Measurements from ENCODE around the gene GPHB5. TPM values are rescaled to one million over a fixed set of nuclear protein-coding genes. Genes with fewer than 3 reads are reported as not detected.

The GPHB5 gene
- total RNA-seq, 4 donors from 2014 or later = not detected

DNA sequence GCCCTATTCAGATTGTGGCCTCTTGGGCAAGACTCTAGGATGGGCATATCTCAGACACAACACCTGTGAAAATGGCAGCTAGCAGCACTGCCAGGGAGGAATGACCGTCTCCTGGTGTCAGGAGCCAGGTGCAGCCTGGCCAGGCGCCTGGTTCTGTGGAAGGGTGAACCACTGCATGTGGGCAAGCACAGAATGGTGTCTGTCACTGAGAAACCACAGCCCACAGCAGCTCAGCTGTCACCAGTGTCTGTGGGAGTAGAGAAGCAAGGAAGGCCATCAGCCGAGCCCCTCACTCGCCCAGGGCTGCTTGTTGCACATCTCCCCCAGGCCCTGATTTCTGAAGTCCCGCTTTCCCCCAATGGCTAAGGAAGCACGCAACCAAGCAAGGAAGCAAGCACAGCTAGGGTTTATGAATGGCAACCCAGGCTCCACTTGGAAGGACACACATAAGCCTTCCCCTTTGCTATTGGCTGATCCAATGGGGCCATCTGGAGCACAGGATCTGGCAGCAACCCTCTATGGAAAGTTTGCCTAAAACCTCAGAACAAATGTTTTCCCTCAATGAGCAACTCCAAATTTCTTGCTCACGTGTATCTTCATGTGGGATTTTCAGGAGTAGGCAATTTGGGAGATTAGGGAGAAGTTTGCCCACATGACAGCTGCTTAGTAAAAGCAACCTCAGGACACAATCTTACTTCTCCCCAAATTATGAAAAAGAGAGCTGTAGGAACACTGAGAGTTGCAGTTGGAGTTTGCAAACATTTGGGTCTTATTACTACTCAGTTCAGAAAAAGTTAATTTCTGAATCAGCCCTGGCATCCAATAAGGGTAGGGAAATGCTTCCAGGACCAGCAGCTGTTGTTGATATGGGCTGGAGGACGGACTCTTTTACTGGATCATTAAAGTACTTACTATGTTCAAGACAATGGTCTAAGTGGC is 44.7 kb downstream of the GPHB5 start:
- Histone ChIP-seq H3K27me3 (no peaks in the 10 kb centered on the region), H3K9me3 (no peaks in the 10 kb centered on the region), H3K4me1 (no peaks in the 10 kb centered on the region), H3K36me3 (no peaks in the 10 kb centered on the region), H3K27ac (peak overlapping the region in 2 of 4 donors; percentile 33 to 39), H3K4me3 (no peak overlapping the region)
- 73% methylated on average over 5 of the region's 8 CpGs; no CpG with 5 or more reads in 1 of the 2 donors for WGBS, 2 donors (ENCODE audit: low coverage in 1 of 2)
- TF ChIP-seq POLR2A (IDR thresholded peaks at IDR 0.05) = no peak
- TF ChIP-seq POLR2AphosphoS5 (IDR thresholded peaks at IDR 0.05) = no peak
- TF ChIP-seq CTCF (IDR thresholded peaks at IDR 0.05) = no peak
- TF ChIP-seq EP300 (IDR thresholded peaks at IDR 0.05; ENCODE audit: low read depth) = no peak
- DNase-seq = no peak
- intact Hi-C loops (cut with DNase I; ENCODE audit: low total_unique reads) = no loop called here
- in situ Hi-C loops (cut with MboI; ENCODE audit: low pct_ligation_motif_present in 1 of 4, low pct_unique_long_range_greater_than_20kb in 1 of 4, low sequenced_read_pairs in 3 of 4) = loop anchor here in 3 of 4 donors (10.0 to 25.0 kb wide), 2 partner anchors 99 to 1087 kb away; no protein-coding TSS in a partner anchor

DNA sequence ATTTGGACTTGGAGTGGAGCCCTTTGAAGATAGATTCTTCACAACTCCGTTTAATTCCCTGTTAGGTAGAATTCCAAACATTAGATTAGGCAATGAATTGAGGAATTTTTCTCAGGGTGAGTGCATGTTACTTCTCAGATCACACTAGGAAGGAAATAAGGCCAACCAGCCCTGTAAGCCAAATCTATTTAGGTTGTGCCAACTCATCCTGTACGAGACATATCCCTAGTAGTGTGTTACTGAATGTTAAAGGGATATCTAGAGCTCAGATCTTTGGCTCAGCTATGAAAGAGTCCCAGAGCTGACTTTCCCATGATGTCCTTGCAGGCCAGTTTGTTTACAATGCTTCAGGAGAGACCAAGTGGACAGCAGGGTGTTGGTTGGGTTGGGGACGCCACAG is 45.6 kb downstream of the GPHB5 start:
- WGBS, 2 donors (ENCODE audit: low coverage in 1 of 2) = 50 to 53% methylated on average over 2 to 3 of the region's 3 CpGs
- DNase-seq = no peak
- Histone ChIP-seq H3K36me3 (no peaks in the 10 kb centered on the region), H3K27me3 (no peaks in the 10 kb centered on the region), H3K27ac (peak overlapping the region in 2 of 4 donors; percentile 33 to 39), H3K4me3 (no peak overlapping the region), H3K9me3 (no peaks in the 10 kb centered on the region), H3K4me1 (no peaks in the 10 kb centered on the region)
- TF ChIP-seq EP300 (IDR thresholded peaks at IDR 0.05; ENCODE audit: low read depth) (no peak), POLR2AphosphoS5 (IDR thresholded peaks at IDR 0.05) (no peak), CTCF (IDR thresholded peaks at IDR 0.05) (no peak), POLR2A (IDR thresholded peaks at IDR 0.05) (no peak)
- in situ Hi-C loops (cut with MboI; ENCODE audit: low pct_ligation_motif_present in 1 of 4, low pct_unique_long_range_greater_than_20kb in 1 of 4, low sequenced_read_pairs in 3 of 4) = loop anchor here in 3 of 4 donors (10.0 to 25.0 kb wide), 2 partner anchors 98 to 1086 kb away; no protein-coding TSS in a partner anchor
- intact Hi-C loops (cut with DNase I; ENCODE audit: low total_unique reads) = no loop called here

GRCh38 chr14:63269561-63270225 is 49.0 kb downstream of the GPHB5 start:
- DNase-seq = no peak
- no peak overlapping the region for H3K27ac ChIP-seq
- H3K4me3 ChIP-seq = no peak overlapping the region
- intact Hi-C loops (cut with DNase I; ENCODE audit: low total_unique reads) (no loop called here), in situ Hi-C loops (cut with MboI; ENCODE audit: low pct_ligation_motif_present in 1 of 4, low pct_unique_long_range_greater_than_20kb in 1 of 4, low sequenced_read_pairs in 3 of 4) (loop anchor here in 3 of 4 donors (10.0 to 25.0 kb wide), 2 partner anchors 95 to 1082 kb away; no protein-coding TSS in a partner anchor)
- H3K36me3 ChIP-seq = no peaks in the 10 kb centered on the region
- 74 to 87% methylated on average over 6 to 11 of the region's 11 CpGs for WGBS, 2 donors (ENCODE audit: low coverage in 1 of 2)
- no peaks in the 10 kb centered on the region for H3K27me3 ChIP-seq
- TF ChIP-seq EP300 (IDR thresholded peaks at IDR 0.05; ENCODE audit: low read depth) (no peak), POLR2AphosphoS5 (IDR thresholded peaks at IDR 0.05) (no peak), POLR2A (IDR thresholded peaks at IDR 0.05) (no peak), CTCF (IDR thresholded peaks at IDR 0.05) (no peak)
- no peaks in the 10 kb centered on the region for H3K4me1 ChIP-seq
- H3K9me3 ChIP-seq = no peaks in the 10 kb centered on the region

GRCh38 chr14:63268771-63269170 is 50.0 kb downstream of the GPHB5 start:
- Histone ChIP-seq H3K4me3 (no peak overlapping the region), H3K27ac (no peak overlapping the region), H3K27me3 (no peaks in the 10 kb centered on the region), H3K9me3 (no peaks in the 10 kb centered on the region), H3K4me1 (no peaks in the 10 kb centered on the region), H3K36me3 (no peaks in the 10 kb centered on the region)
- intact Hi-C loops (cut with DNase I; ENCODE audit: low total_unique reads) = no loop called here
- no peak for DNase-seq
- in situ Hi-C loops (cut with MboI; ENCODE audit: low pct_ligation_motif_present in 1 of 4, low pct_unique_long_range_greater_than_20kb in 1 of 4, low sequenced_read_pairs in 3 of 4) = loop anchor here in 2 of 4 donors (25.0 kb wide), 1 partner anchor 1081 kb away; no protein-coding TSS in a partner anchor
- WGBS, 2 donors (ENCODE audit: low coverage in 1 of 2) = 91 to 94% methylated on average over 3 to 5 of the region's 5 CpGs
- TF ChIP-seq POLR2AphosphoS5 (IDR thresholded peaks at IDR 0.05) (no peak), CTCF (IDR thresholded peaks at IDR 0.05) (no peak), POLR2A (IDR thresholded peaks at IDR 0.05) (no peak)

All from transverse colon (tissue), 4 donors.